ENCODE measurements around the gene GPATCH3.
"Not testable (repeated sequence)": the region's sequence is repeated elsewhere in the genome, so short reads cannot be mapped to it uniquely, and the experiment has no call there.

The GPATCH3 gene

GRCh38 chr1:26913754-26914619 is 13.7 kb upstream of the GPATCH3 start, which contains the start of gene NR0B2:
Gene NR0B2, minus strand, starts transcription at chr1:26913975. Its CDS starts 35 bp downstream, at chr1:26913940.
- in situ Hi-C loops (cut with MboI; ENCODE audit: low sequenced_read_pairs): no loop called here

- in situ Hi-C loops (cut with MboI; ENCODE audit: low sequenced_read_pairs): no loop called here
These were observed 13.1 kb upstream of the GPATCH3 start for GRCh38 chr1:26913389-26913753.

DNA sequence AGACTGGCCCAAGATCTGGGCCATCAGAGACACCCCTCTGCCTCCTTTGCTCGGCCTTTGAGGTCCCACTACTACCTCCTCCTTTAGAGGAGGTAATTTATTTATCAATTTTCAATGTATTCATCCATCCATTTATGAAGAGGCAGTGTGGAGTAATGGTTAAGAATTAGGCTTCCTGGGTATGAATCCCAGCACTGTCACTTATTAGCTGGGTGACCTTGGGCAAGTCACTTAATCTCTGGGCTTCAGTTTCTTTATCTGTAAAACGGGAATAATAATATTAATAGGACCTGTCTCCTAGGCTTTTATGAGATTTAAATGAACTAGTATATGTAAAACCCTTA is 11.9 kb upstream of the GPATCH3 start:
- in situ Hi-C loops (cut with MboI; ENCODE audit: low sequenced_read_pairs): no loop called here

GRCh38 chr1:26911399-26912146 is 11.3 kb upstream of the GPATCH3 start:
- in situ Hi-C loops (cut with MboI; ENCODE audit: low sequenced_read_pairs): no loop called here

- in situ Hi-C loops (cut with MboI; ENCODE audit: low sequenced_read_pairs): no loop called here
These were observed 10.3 kb upstream of the GPATCH3 start for GRCh38 chr1:26910343-26911160.

- in situ Hi-C loops (cut with MboI; ENCODE audit: low sequenced_read_pairs): no loop called here
These were observed 9.7 kb upstream of the GPATCH3 start for GRCh38 chr1:26909951-26910342.

- in situ Hi-C loops (cut with MboI; ENCODE audit: low sequenced_read_pairs): no loop called here
These were observed 7.0 kb upstream of the GPATCH3 start for GRCh38 chr1:26907071-26907917.

DNA sequence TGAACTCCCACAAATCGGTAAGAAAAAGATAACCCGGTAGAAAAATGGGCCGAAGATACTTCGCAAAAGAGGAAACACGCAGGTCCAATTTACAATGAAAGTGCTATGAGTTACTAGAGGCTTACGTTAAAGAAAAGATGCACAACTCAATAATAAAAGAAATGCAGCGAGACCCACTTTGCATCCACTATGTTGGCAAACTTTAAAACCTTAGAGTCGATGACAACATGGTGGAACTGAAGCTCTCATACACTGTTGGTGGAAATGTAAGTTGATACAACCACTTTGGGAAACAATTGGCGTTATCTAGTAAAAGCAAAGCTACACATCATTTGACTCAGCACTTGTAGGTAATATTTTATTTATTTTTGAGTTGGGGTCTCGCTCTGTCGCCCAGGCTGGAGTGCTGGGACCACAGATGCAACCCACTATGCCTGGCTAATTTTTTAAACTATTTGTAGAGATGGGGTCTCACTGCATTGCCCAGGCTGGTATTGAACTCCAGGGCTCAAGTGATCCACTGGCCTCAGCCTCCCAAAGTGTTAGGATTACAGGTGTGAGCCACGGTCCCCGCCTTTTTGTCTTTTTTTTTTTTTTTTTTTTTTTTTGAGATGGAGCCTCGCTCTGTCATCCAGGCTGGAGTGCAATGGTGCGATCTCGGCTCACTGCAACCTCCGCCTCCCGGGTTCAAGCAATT is 696 bp upstream of the GPATCH3 start:
- in situ Hi-C loops (cut with MboI; ENCODE audit: low sequenced_read_pairs): no loop called here

- in situ Hi-C loops (cut with MboI; ENCODE audit: low sequenced_read_pairs): no loop called here
These were observed 2.9 kb downstream of the GPATCH3 start for GRCh38 chr1:26897351-26897750.

- in situ Hi-C loops (cut with MboI; ENCODE audit: low sequenced_read_pairs): no loop called here
These were observed 6.0 kb downstream of the GPATCH3 start for GRCh38 chr1:26894263-26894662.

GRCh38 chr1:26890467-26890796 is 9.8 kb downstream of the GPATCH3 start:
- in situ Hi-C loops (cut with MboI; ENCODE audit: low sequenced_read_pairs): no loop called here

- in situ Hi-C loops (cut with MboI; ENCODE audit: low sequenced_read_pairs): no loop called here
These were observed 10.5 kb downstream of the GPATCH3 start, which contains the start of gene GPN2 for GRCh38 chr1:26889551-26890466. Gene GPN2, minus strand, starts transcription at chr1:26890283. Its CDS starts 187 bp downstream, at chr1:26890096.

GRCh38 chr1:26888231-26888630 is 12.0 kb downstream of the GPATCH3 start:
- in situ Hi-C loops (cut with MboI; ENCODE audit: low sequenced_read_pairs): no loop called here

DNA sequence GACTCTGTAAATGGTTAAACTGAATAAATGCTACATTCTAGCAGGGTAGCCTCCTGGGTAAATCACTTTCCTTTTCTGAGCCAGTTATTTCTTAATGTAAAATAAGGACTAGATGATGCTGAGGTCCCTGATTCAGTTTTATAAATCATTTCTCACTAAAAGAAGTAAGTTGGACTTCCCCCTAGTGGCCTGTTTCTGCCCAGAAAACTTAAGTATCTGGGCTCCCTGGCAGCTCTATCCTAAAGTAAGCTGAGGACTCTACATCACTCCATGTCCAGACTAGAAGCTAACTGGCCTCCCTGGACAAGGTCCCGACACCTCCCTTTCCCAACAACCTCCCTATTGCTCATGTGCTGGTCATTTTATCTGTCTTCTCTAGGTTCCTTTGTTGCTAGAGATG is 13.1 kb downstream of the GPATCH3 start:
- in situ Hi-C loops (cut with MboI; ENCODE audit: low sequenced_read_pairs): no loop called here

DNA sequence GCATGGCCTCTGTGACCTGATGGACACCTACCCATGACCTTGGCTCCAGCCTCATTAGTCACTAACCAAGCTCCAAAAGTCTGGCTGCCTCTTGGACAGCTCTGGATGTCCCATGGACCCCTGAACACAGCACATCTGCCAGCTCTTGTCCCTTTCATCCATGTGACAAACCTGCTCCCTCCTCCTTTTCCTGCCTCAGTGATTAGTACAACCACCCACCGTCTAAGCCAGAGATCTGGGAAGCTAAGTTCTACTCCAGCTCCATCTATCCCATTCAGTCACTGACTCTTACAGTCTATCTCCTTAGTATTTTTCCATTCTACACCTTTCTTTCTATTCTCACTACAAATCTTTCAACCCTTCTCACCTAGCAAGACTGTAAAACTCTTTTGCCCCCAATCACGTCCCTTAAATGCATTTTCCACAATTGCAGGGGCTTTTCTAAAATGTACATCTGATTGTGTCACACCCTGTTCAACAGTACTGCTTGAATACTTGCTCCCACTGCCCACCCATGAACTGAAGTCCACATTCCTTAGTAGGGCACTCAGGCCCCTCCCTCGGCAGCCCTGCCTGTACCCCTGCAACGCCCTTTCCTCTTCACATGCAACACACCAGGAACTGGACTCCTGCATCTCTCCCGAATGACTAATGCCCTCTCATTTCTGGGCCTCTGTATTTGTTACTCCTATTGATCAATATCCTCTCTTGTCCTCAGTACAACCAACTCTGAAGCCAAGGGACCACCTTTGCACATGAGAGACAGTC is 17.4 kb downstream of the GPATCH3 start:
- in situ Hi-C loops (cut with MboI; ENCODE audit: low sequenced_read_pairs): no loop called here

- in situ Hi-C loops (cut with MboI; ENCODE audit: low sequenced_read_pairs): not testable (repeated sequence)
These were observed 18.7 kb downstream of the GPATCH3 start for GRCh38 chr1:26881611-26882010.

DNA sequence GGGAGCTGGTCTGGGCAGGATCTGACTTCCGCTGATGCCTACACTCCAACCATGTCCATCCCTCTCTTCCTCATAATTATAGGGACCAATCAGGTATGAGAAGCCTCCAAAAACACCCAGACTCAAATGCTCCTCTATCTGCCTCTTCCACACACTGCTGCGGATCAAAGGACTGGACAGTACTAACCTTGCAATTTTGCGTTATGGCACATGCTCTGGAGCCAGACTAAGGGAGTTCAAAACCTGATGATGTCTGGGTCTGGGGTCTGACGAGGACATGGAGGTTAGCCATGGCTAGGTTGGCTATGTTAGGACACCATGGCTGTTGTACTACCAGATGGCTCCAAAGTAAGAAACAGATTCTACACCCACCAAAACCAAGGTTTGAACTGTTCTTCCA is 20.5 kb downstream of the GPATCH3 start:
- in situ Hi-C loops (cut with MboI; ENCODE audit: low sequenced_read_pairs): no loop called here

DNA sequence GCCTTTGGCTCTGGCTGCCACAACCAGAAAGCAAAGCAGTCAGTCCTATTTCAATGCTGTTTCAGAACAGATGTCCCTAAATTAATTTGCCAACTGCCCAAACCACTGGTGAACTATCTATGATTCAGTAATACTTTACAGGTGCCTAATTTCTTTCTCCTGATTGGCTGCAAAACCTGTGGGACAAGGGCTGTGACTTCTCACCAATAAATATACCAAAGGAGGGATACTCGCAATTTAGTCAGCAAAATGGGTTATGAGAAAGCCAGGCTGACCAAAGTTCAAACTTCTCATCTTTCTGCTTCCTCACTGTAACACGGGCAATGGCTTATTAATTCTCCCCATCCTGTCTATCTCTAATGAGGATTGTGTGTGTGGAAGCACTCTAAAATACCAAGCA is 22.9 kb downstream of the GPATCH3 start:
- in situ Hi-C loops (cut with MboI; ENCODE audit: low sequenced_read_pairs): no loop called here

Measured in hTERT RPE-1 (cell line).